ENCODE measurements around the gene G2E3. TPM values are rescaled to one million over a fixed set of nuclear protein-coding genes. Genes with fewer than 3 reads are reported as not detected.
A peak's percentile ranks its signal among the peaks of the same experiment; 100 is the strongest.

G2E3 gene
- total and polyA plus RNA-seq, 3 experiments from 2014 or later, result 17.3 to 19.1 (median 18.2) TPM

- peaks cover 32% of the 10 kb centered on the region for H3K36me3 ChIP-seq (ENCODE audit: insufficient read depth, low read length)
- Mint-ChIP-seq H3K9me3 (no peaks in the 10 kb centered on the region), H3K27ac (peak overlapping the region in 1 of 8 donors; percentile 19), H3K27me3 (no peaks in the 10 kb centered on the region), H3K4me3 (no peak overlapping the region), H3K4me1 (no peaks in the 10 kb centered on the region), H3K36me3 (peaks cover 7 to 47% (median 13%) of the 10 kb centered on the region in 3 donors)
- ChIA-PET CTCF (no interaction called here), POLR2A (no interaction called here)
- H3K4me3 ChIP-seq (ENCODE audit: low read length), result no peak overlapping the region
- H3K4me1 ChIP-seq (ENCODE audit: insufficient read depth, low read length), result no peaks in the 10 kb centered on the region
- H3K27me3 ChIP-seq (ENCODE audit: insufficient read depth, low read length, poor library complexity, severe bottlenecking), result no peaks in the 10 kb centered on the region
- H3K9me3 ChIP-seq (ENCODE audit: low read length), result no peaks in the 10 kb centered on the region
- H3K27ac ChIP-seq (ENCODE audit: low read depth, low read length), result no peak overlapping the region
- DNase-seq, result no peak
These were observed 93.0 kb downstream of the G2E3 start for GRCh38 chr14:30651937-30652336.

GRCh38 chr14:30655124-30655523 is 96.2 kb downstream of the G2E3 start:
- ChIA-PET CTCF (interaction anchor here (0.6 to 1.0 kb wide), 3 partner anchors 9 to 800 kb away, joined by 3 to 4 read pairs (median 3); no protein-coding TSS in a partner anchor), POLR2A (no interaction called here)
- H3K4me3 Mint-ChIP-seq, result no peak overlapping the region
- no peaks in the 10 kb centered on the region for H3K9me3 Mint-ChIP-seq
- Histone ChIP-seq H3K27ac (ENCODE audit: low read depth, low read length) (no peak overlapping the region), H3K4me3 (ENCODE audit: low read length) (no peak overlapping the region), H3K36me3 (ENCODE audit: insufficient read depth, low read length) (peaks cover 29% of the 10 kb centered on the region), H3K27me3 (ENCODE audit: insufficient read depth, low read length, poor library complexity, severe bottlenecking) (no peaks in the 10 kb centered on the region), H3K9me3 (ENCODE audit: low read length) (no peaks in the 10 kb centered on the region), H3K4me1 (ENCODE audit: insufficient read depth, low read length) (no peaks in the 10 kb centered on the region)
- H3K4me1 Mint-ChIP-seq, result no peaks in the 10 kb centered on the region
- H3K27ac Mint-ChIP-seq, result no peak overlapping the region
- H3K36me3 Mint-ChIP-seq, result peaks cover 5 to 44% (median 12%) of the 10 kb centered on the region in 3 donors
- no peaks in the 10 kb centered on the region for H3K27me3 Mint-ChIP-seq
- no peak for DNase-seq

DNA sequence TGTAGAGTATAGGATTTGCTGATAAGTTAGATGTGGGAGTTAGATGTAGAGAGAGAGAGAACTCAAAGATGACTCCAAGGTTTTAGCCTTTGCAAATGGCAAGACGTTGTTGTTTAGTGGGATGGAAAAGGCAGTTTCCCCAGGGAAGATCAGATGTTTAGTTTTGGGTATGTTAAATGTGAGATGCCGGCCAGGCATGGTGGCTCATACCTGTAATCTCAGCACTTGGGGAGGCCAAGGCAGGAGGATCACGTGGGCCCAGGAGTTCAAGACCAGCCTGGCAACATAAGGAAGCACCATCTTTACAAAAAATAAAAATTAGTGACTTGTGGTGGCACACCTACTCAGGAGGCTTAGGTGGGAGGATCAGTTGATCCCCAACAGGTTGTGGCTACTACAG is 96.7 kb downstream of the G2E3 start:
- no peaks in the 10 kb centered on the region for H3K27me3 ChIP-seq (ENCODE audit: insufficient read depth, low read length, poor library complexity, severe bottlenecking)
- Mint-ChIP-seq H3K27ac (no peak overlapping the region), H3K4me1 (no peaks in the 10 kb centered on the region), H3K4me3 (no peak overlapping the region), H3K36me3 (peaks cover 4 to 44% (median 12%) of the 10 kb centered on the region in 3 donors), H3K9me3 (no peaks in the 10 kb centered on the region), H3K27me3 (no peaks in the 10 kb centered on the region)
- H3K9me3 ChIP-seq (ENCODE audit: low read length), result no peaks in the 10 kb centered on the region
- no peak overlapping the region for H3K27ac ChIP-seq (ENCODE audit: low read depth, low read length)
- H3K4me3 ChIP-seq (ENCODE audit: low read length), result no peak overlapping the region
- POLR2A ChIA-PET, result no interaction called here
- no peak for DNase-seq
- H3K4me1 ChIP-seq (ENCODE audit: insufficient read depth, low read length), result no peaks in the 10 kb centered on the region
- CTCF ChIA-PET, result interaction anchor here (0.9 to 1.2 kb wide), 3 partner anchors 9 to 51 kb away, joined by 3 to 4 read pairs (median 4); no protein-coding TSS in a partner anchor
- peaks cover 25% of the 10 kb centered on the region for H3K36me3 ChIP-seq (ENCODE audit: insufficient read depth, low read length)

- Mint-ChIP-seq H3K27ac (no peak overlapping the region), H3K4me1 (no peaks in the 10 kb centered on the region), H3K9me3 (no peaks in the 10 kb centered on the region), H3K27me3 (no peaks in the 10 kb centered on the region), H3K36me3 (peaks cover 4 to 47% (median 12%) of the 10 kb centered on the region in 3 donors), H3K4me3 (no peak overlapping the region)
- ChIA-PET CTCF (interaction anchor here (0.6 to 1.2 kb wide), 8 partner anchors 27 to 243 kb away, joined by 3 to 5 read pairs (median 4); no protein-coding TSS in a partner anchor), POLR2A (no interaction called here)
- H3K36me3 ChIP-seq (ENCODE audit: insufficient read depth, low read length), result peaks cover 31% of the 10 kb centered on the region
- peak; percentile 1 to 55 (median 32) for DNase-seq
- no peaks in the 10 kb centered on the region for H3K27me3 ChIP-seq (ENCODE audit: insufficient read depth, low read length, poor library complexity, severe bottlenecking)
- H3K27ac ChIP-seq (ENCODE audit: low read depth, low read length), result no peak overlapping the region
- H3K4me1 ChIP-seq (ENCODE audit: insufficient read depth, low read length), result no peaks in the 10 kb centered on the region
- no peaks in the 10 kb centered on the region for H3K9me3 ChIP-seq (ENCODE audit: low read length)
- H3K4me3 ChIP-seq (ENCODE audit: low read length), result no peak overlapping the region
These were observed 97.3 kb downstream of the G2E3 start for GRCh38 chr14:30656190-30656632.

GRCh38 chr14:30657050-30657449 is 98.1 kb downstream of the G2E3 start:
- POLR2A ChIA-PET, result no interaction called here
- H3K9me3 Mint-ChIP-seq, result no peaks in the 10 kb centered on the region
- H3K27me3 ChIP-seq (ENCODE audit: insufficient read depth, low read length, poor library complexity, severe bottlenecking), result no peaks in the 10 kb centered on the region
- peaks cover 0 to 2% (median 0%) of the 10 kb centered on the region in 3 donors for H3K4me1 Mint-ChIP-seq
- DNase-seq, result no peak
- H3K27me3 Mint-ChIP-seq, result no peaks in the 10 kb centered on the region
- H3K36me3 ChIP-seq (ENCODE audit: insufficient read depth, low read length), result peaks cover 27% of the 10 kb centered on the region
- H3K36me3 Mint-ChIP-seq, result peaks cover 4 to 44% (median 10%) of the 10 kb centered on the region in 3 donors
- no peak overlapping the region for H3K27ac ChIP-seq (ENCODE audit: low read depth, low read length)
- no peaks in the 10 kb centered on the region for H3K4me1 ChIP-seq (ENCODE audit: insufficient read depth, low read length)
- CTCF ChIA-PET, result interaction anchor here (0.6 to 1.2 kb wide), 6 partner anchors 26 to 242 kb away, joined by 3 to 5 read pairs (median 4); no protein-coding TSS in a partner anchor
- H3K4me3 Mint-ChIP-seq, result no peak overlapping the region
- H3K27ac Mint-ChIP-seq, result no peak overlapping the region
- H3K9me3 ChIP-seq (ENCODE audit: low read length), result no peaks in the 10 kb centered on the region
- no peak overlapping the region for H3K4me3 ChIP-seq (ENCODE audit: low read length)

GRCh38 chr14:30657606-30658163 is 98.7 kb downstream of the G2E3 start:
- Mint-ChIP-seq H3K27me3 (no peaks in the 10 kb centered on the region), H3K27ac (no peak overlapping the region), H3K4me1 (peaks cover 0 to 8% (median 4%) of the 10 kb centered on the region in 3 donors), H3K36me3 (peaks cover 4 to 46% (median 15%) of the 10 kb centered on the region in 3 donors), H3K4me3 (no peak overlapping the region), H3K9me3 (no peaks in the 10 kb centered on the region)
- DNase-seq, result peak in 1 of 5 donors; percentile 7
- H3K36me3 ChIP-seq (ENCODE audit: insufficient read depth, low read length), result peaks cover 25% of the 10 kb centered on the region
- no peak overlapping the region for H3K27ac ChIP-seq (ENCODE audit: low read depth, low read length)
- CTCF ChIA-PET, result interaction anchor here (0.7 kb wide), 1 partner anchor 41 kb away, joined by 4 read pairs; no protein-coding TSS in a partner anchor
- H3K27me3 ChIP-seq (ENCODE audit: insufficient read depth, low read length, poor library complexity, severe bottlenecking), result no peaks in the 10 kb centered on the region
- POLR2A ChIA-PET, result no interaction called here
- no peaks in the 10 kb centered on the region for H3K4me1 ChIP-seq (ENCODE audit: insufficient read depth, low read length)
- H3K4me3 ChIP-seq (ENCODE audit: low read length), result no peak overlapping the region
- H3K9me3 ChIP-seq (ENCODE audit: low read length), result no peaks in the 10 kb centered on the region

DNA sequence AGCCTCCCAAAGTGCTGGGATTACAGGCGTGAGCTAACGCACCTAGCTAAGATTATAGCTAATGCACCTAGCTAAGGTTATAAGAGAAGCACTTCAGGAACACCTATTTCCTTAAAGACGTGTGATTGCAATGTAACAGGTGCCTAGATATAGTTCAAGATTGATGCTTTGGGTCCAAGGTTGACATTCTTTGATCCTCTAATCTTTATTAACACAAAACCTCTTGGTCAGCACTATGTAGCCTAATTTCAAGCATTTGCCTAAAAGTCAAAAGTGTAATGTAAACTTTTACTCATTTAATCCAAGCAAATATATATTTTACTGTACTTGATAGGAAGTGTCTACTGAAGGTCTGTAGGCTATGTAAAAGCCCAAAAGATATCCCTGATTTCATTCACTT is 99.7 kb downstream of the G2E3 start:
- Mint-ChIP-seq H3K27me3 (no peaks in the 10 kb centered on the region), H3K4me3 (no peak overlapping the region), H3K27ac (peak overlapping the region in 1 of 8 donors; percentile 21), H3K9me3 (no peaks in the 10 kb centered on the region), H3K36me3 (peaks cover 0 to 42% (median 20%) of the 10 kb centered on the region in 3 donors), H3K4me1 (peaks cover 0 to 8% (median 4%) of the 10 kb centered on the region in 3 donors)
- no peak for DNase-seq
- Histone ChIP-seq H3K27me3 (ENCODE audit: insufficient read depth, low read length, poor library complexity, severe bottlenecking) (no peaks in the 10 kb centered on the region), H3K4me1 (ENCODE audit: insufficient read depth, low read length) (no peaks in the 10 kb centered on the region), H3K36me3 (ENCODE audit: insufficient read depth, low read length) (peaks cover 17% of the 10 kb centered on the region), H3K9me3 (ENCODE audit: low read length) (no peaks in the 10 kb centered on the region), H3K27ac (ENCODE audit: low read depth, low read length) (no peak overlapping the region), H3K4me3 (ENCODE audit: low read length) (no peak overlapping the region)
- ChIA-PET CTCF (no interaction called here), POLR2A (no interaction called here)

GRCh38 chr14:30669594-30669993 is 110.6 kb downstream of the G2E3 start:
- Histone ChIP-seq H3K27ac (ENCODE audit: low read depth, low read length) (no peak overlapping the region), H3K4me3 (ENCODE audit: low read length) (no peak overlapping the region), H3K9me3 (ENCODE audit: low read length) (no peaks in the 10 kb centered on the region), H3K4me1 (ENCODE audit: insufficient read depth, low read length) (no peaks in the 10 kb centered on the region), H3K36me3 (ENCODE audit: insufficient read depth, low read length) (no peaks in the 10 kb centered on the region), H3K27me3 (ENCODE audit: insufficient read depth, low read length, poor library complexity, severe bottlenecking) (no peaks in the 10 kb centered on the region)
- H3K27ac Mint-ChIP-seq, result peak overlapping the region in 4 of 8 donors; percentile 3 to 86 (median 70)
- peaks cover 2 to 37% (median 11%) of the 10 kb centered on the region in 3 donors for H3K36me3 Mint-ChIP-seq
- DNase-seq, result no peak
- H3K27me3 Mint-ChIP-seq, result no peaks in the 10 kb centered on the region
- H3K4me1 Mint-ChIP-seq, result peaks cover 9 to 20% (median 19%) of the 10 kb centered on the region in 3 donors
- ChIA-PET CTCF (no interaction called here), POLR2A (no interaction called here)
- H3K4me3 Mint-ChIP-seq, result no peak overlapping the region
- no peaks in the 10 kb centered on the region for H3K9me3 Mint-ChIP-seq
